Measurements from ENCODE around the gene FOXP3.
A peak's percentile ranks its signal among the peaks of the same experiment; 100 is the strongest.

The FOXP3 gene

DNA sequence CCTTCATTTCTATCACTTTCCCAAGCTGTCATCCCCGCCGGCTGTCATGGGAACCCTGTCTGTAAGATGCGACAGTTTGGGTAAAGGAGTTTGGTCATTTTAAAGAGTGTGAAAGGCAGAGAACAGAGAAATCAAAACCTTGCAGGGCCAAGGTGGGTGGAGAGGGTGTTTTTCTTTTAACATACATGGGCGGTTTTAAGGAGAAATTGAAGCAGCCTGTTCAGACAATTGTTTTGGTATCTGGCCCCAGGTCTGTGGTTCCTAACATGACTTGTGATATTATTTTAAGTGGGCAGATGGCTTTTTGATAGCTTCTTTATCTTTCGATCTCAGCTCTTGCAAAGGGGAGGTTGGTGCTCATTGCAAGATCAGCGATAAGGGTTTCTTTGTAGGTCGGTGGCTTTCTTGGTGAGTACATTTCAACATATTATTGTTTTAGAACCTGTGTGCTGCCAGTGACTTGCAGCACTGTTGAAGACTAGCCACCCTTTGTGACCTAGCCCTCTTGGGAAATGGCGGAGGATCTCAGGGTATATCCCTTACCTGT lies 8.7 kb upstream of the FOXP3 start:
- DNase-seq, result no peak

DNA sequence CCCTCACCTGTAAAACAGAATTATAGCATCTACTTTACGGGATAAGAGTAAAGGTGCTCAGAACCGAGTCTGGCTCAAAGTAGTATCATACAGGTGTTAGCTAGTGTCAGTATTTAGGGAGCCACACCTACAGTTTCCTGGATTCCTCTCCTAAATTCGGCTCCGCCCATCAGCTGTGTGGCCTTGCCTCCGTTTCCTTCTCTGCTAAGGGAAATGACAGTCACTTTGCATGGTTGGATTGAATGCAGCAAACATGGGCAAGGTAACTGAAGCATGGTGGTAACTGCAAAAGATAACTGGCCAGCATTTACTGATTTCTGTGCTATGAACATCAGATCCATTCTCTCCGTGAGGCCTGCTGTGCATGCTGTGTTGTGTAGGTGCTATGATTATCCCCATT lies 7.9 kb upstream of the FOXP3 start:
- DNase-seq, result no peak

DNA sequence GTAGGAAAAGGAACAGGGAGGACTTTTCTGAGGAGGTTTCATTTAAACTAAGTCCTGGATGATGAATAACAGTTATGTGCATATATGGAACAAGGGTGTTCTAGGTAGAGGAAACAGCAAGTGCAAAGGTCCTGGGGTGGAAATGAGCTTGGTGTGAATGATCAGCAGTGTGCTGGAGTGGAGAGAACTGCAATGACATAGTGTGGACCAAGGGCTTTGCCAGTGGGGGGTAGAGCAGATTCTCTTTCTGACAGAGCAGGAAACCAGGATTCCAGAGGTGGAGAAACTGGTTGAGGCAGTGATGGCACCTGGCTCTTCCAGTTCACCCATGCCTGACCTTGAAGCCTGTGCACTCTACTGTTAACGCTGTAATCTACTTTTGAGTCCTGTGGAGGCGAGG lies 6.8 kb upstream of the FOXP3 start:
- DNase-seq, result no peak

DNA sequence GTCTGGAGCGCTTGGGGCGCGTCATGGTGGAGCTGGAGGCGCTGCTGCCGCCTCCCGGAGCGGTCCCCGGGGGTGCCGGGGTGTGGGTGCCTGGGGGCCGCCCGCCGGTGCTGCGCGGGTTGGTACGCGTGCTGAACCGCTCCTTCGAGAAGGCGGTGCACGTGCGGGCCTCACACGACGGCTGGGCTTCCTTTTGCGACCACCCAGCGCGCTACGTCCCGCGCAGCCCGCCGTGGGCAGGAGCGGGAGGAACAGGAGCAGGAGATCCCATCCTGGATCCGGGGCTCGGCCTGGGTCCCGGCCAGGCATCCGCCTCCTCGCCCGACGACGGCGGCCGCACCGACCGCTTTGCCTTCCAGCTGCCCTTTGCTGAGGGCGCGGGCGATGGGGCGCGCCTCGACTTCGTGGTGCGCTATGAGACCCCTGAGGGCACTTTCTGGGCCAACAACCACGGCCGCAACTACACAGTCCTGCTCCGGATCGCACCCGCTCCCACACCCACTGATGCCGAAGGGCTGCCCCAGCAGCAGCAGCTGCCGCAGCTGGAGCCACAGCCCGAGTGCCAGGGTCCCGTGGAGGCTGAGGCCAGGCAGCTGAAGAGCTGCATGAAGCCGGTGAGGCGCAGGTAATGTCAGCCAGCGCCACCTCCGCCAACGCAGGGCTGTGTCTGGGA lies 5.9 kb upstream of the FOXP3 start:
- no peak for DNase-seq

DNA sequence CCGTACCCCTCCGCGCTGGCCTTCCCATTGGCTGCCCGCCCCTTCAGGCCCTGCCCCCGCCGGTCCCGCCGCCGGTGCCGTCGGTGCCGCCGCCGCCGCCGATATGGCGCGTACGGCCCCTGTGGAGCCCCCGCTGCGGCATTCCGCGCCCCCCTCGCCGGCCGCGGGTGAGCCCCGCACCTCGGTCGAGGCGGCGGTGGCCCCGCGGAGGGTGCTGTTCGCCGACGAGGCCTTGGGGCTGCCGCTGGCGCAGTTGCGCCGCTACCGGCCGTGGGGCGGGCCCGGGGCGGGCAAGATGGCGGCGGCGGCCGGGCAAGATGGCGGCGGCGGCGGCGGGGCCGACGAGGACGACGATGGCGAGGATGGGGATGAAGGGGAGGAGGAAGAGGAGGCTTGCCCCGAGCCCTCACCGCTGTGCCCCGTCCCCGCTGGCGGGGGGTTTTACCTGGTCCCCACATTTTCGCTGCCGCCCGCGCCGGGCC lies 5.3 kb upstream of the FOXP3 start, which contains the start of gene PPP1R3F:
Gene PPP1R3F (plus strand): TSS at position 27 of the 482 bp plus-strand sequence. CDS start 77 bp downstream, at position 104.
- peak; percentile 36 for DNase-seq

DNA sequence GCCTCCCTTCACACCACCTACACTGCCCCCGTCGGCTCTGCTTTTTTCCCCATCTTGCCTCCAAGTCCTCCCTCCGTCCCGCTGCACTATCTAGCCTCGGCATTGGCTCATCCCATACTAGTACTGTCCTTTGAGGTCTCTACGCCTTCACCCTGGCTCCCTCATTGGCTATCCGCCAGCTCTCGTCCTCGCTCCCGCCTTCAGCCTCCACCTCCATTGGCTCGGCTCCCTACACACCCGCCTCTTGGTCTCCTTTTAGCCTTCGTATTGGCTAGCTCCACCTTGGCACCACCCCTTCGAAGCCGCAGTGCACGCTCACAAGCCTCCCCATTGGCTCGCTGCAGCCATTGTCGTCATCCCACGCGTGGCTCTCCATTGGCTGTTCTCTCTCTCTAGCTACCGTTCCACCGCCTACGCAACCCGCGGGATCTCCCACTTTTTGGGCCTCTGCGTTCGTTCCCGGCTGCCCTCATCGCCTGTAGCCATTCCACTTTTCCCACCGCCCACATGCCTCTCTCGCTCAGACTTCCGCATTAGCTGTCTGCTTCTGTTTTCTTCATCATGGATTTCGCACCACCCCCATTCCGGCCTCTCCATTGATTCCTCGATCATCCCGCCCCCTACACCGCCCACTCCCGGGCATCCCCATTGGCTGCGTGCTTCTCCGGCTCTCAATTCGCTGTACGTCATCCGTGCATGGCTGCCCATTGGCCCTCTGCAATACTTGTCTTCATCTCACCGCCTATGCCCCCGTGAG lies 4.7 kb upstream of the FOXP3 start:
- DNase-seq, result peak; percentile 99

DNA sequence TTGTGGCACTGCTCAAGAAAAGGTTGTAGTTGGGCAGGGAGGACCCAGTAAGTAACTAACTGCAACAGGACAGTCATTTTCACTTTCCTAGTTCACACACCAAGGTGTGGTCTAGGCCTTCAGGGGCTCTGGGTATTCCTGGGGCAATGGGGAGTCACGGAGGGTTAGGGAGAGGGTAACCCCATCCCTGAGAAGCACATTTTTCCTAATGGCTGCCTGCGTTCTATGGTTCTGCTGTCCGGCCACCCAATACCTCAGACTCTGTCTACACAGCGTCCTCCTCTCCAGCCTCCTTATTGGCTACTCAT lies 4.1 kb upstream of the FOXP3 start:
- DNase-seq, result no peak

DNA sequence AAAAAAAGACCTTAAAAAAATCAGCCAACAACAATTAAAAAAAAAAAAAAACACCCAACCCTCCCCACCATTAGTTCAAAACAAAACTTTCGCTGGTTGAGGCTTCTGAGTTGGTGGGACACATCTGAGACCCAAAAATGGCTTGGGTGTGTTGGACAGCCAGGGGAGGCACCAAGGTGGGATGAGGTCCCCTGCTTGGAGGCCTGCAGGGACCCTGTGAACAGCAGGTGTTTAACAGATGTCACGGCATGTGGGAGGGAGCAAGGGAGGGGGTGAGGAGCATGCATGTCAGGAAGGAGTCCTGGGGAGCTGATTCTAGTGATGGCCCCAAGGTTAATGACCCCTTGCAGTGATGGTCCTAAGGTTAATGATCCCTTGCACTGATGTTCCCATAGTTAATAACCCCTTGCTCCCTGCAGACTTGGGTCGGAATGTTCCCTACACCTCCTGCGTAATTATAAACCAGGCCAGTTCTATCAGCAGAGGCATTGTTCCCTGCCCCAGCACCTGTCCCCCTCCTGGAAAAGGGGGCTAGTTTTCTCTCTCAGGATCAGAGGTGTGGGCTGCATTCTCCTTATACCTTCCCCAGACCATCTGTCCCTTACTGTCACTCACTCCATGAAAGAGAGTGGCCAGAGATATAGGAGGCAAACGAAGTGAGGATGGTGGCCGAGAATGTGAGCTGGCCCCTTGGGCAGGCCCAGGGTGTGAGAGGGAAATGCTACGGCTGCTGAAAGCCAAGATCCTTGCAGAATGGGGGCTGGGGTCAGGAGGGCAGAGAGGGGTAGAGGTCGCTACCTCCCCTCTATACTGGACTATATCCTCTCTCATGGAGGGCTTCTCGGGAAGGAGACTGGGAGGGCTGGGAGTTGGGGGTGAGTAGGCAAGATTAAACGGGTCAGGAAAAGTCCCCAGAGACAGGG lies 2.3 kb upstream of the FOXP3 start:
- DNase-seq, result no peak

DNA sequence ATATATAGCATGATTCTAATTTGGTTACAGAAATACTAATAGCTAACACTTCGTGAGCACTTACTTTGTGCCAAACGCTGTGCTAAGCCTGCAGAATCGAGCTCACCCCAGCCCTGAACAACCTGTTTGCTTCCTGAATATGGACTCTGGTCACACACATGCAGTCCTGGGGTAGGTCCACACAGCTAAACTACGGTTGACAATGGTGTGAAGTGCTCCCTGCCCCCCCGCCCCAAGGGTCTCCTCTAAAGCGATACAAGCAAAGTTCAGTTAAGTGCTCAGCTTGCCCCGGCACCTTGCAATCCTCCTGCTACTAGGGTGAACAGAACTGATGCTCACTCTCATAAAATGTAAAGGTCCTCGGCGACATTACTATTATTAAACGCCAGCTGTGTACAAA lies 879 bp downstream of the FOXP3 start:
- no peak for DNase-seq

DNA sequence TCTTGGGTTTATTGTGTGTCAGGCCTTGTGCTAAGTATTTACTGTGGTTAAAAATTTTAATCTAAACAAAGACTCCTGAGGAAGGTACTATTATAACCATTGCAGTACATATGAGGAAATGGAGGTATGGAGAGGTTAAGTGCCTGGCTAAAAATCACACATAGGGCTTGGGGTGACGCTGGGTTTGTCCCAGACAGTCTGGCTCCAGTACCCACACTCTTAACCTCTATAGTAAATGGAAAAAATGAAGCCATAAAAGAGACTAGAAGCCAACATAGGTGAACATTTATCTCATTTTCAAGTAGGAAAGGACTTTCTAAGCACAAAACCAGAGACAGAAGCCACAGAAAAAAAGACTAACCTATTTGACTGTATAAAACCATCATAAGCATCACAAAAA lies 1.9 kb downstream of the FOXP3 start:
- DNase-seq, result no peak

DNA sequence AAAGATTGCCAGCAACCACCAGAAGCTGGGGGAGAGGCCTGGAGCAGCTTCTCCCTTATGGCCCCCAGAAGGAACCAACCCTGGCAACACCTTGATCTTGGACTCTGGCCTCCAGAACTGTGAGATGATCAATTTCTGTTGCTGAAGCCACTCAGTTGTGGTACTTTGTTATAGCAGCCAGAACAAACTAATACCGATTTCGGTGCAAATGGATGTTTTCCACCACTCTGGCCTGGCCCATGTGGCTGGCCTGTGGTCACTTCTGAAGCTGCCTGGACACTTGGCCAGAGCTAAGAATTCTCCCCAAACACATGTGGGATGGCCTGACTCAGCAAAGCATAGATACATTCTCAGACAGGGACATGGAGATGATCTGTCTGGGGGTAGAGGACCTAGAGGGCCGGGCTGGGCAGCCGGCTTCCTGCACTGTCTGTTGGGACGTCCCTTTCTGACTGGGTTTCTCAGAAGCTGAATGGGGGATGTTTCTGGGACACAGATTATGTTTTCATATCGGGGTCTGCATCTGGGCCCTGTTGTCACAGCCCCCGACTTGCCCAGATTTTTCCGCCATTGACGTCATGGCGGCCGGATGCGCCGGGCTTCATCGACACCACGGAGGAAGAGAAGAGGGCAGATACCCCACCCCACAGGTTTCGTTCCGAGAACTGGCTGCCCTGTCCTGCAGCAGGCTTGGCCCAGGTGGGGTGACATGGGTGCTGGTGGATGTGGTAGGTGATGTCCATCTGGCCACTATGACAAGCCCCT lies 4.1 kb downstream of the FOXP3 start:
- no peak for DNase-seq

DNA sequence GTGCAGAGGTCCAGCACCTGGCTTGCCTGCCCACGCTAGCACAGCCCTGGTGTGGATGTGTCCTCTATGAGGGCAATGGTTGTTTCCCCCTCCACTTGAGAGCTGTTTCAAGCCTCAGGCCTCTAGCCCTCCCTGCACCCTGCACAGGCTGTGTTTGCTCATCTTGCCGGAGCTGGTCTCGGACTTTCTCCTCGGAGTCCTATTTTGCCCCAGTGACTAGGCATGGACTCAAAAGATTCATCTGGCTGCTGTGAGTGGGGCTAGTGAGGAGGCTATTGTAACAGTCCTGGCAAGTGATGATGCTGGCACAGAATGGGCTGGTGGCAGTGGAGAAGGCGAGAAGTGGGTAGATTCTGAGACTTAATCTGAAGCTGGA lies 5.8 kb downstream of the FOXP3 start:
- no peak for DNase-seq

DNA sequence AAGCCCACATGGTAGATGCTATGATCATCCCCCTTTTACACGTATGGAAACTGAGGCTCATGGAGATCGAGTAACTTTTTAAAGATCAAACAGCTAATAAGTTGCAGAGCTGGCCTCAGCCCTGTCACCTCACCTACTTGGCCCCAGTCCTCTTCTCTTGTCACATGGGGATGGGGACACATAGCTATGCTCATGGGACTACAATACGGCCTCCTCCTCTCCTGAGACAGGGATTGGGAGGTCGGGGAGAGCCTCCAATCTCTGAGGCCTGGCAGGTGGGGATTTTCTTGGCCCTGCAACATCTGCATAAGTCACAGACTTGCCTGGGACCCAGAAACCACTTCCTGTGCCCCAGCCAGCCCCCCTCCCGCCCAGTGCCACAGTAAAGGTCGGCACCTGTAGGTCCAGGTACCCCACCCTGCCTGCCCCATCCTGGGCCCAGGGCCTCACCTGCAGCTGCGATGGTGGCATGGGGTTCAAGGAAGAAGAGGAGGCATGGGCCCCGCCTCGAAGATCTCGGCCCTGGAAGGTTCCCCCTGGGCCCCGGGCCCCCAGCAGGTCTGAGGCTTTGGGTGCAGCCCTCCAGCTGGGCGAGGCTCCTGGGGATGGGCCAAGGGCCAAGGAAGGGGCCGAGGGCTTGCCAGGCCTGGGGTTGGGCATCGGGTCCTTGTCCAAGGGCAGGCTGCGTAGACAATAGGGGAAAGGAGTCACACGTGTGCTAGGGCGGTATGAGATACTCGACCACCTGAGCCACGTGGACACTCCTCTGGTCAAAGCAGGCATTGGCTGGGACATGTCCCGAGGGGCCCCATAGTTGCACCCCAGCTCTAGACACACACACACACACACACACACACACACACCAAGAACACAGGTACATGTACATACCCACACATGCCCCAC lies 6.4 kb downstream of the FOXP3 start:
- DNase-seq, result no peak

DNA sequence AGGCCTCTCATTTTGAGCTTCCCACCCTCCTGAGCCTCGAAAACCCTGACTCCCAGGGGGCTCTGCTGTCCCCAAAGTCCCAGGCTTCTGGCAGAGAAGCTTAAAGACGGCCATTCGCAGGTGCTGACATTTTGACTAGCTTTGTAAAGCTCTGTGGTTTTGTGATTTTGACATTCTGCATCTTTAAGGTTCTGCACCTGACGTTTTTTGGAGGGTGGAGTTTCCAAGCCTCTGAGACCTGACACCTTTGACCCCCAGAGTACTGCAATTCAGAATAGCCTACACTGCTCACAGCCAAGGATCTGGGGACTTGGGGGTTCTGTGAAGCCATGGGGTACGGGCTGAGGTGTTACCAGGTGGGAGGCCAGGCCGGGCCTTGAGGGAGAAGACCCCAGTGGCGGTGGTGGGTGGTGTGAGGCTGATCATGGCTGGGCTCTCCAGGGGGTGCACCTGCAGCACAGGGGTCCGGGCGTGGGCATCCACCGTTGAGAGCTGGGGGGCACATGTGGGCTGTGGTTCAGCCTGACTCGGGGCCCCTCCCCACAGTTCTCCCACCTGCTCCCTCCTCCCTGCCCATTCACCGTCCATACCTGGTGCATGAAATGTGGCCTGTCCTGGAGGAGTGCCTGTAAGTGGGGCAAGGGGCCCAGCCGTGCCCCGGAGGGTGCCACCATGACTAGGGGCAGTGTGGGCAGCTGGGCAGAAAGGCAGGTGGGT lies 7.3 kb downstream of the FOXP3 start:
- DNase-seq, result no peak

DNA sequence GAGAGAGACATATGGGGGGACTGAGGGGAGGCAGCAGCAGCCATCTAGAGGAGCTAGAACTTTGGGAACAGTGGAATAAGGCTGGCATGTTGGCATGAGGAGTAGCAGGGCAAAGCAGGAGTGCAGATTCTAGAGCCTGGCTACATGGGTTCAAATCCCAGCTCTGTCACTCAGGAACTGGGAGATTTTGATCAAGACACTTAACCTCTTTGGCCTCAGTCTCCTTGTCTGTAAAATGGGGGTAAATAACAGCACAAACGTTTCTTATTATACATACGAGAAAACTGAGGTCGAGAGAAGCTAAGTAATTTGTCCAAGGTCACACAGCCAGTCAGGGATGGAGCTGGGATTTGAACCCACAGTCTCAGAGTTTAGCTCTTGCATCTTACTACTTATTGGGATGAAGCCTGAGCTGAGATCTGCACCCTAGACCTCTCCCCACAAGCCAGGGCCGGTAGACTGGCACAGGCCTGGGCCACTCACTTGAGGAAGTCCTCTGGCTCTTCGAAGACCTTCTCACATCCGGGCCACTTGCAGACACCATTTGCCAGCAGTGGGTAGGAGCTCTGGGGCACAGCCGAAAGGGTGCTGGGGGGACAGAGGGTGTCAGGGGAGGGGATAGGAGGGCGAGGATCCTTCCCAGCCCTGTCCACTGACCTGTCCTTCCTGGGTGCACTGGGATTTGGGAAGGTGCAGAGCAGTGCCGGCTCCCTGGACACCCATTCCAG lies 8.1 kb downstream of the FOXP3 start:
- DNase-seq, result no peak

DNA sequence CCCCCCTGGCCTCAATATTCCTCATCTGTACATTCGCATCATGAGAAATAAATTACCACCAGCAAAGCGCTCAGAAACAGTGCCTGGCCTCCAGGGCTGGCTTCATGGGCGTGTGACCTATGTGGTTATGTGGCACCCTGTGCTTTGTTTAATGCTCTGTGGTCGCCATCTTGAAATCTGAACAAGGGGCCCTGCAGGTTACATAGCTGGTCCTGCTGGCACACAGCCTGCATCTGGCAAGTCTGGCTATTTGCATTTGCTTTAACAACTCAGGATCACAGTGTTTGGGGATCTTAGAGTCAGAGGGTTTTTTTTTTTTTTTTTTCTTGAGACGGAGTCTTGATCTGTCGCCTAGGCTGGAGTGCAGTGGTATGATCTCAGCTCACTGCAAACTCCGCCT lies 9.9 kb downstream of the FOXP3 start:
- no peak for DNase-seq

DNA sequence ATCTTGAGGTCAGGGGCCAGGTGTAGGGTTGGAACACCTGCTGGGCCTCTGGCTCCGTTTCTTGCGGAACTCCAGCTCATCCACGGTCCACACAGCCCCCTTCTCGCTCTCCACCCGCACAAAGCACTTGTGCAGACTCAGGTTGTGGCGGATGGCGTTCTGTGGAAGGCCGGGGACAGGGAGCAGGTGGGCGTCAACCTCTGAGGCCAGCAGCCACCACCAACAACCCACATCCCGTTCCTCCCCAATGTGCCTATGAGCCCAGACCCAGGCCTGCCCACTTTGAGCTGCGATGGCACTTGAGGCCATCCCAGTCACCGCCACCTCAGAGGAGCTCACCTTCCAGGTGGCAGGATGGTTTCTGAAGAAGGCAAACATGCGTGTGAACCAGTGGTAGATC lies 13.2 kb downstream of the FOXP3 start:
- DNase-seq, result no peak

DNA sequence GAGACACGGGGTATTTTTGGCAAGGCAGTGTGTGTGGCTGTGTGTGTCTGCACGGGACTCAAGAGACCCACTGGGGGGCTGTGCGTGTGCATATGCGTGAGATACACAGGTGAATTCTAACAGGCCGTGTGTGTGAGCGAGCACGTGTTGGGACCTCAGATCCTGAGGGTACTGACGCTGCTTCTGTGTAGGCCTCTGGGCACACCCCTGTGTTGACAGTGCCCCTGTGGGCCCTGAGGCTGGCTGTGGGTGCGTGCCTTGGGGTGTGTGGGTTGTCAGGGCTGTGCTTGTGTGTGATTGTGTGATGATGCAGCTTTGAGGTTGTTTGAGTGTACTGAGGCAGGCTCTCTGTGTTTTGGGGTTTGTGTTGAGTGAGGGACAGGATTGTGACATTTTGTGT lies 13.9 kb downstream of the FOXP3 start:
- DNase-seq, result no peak

DNA sequence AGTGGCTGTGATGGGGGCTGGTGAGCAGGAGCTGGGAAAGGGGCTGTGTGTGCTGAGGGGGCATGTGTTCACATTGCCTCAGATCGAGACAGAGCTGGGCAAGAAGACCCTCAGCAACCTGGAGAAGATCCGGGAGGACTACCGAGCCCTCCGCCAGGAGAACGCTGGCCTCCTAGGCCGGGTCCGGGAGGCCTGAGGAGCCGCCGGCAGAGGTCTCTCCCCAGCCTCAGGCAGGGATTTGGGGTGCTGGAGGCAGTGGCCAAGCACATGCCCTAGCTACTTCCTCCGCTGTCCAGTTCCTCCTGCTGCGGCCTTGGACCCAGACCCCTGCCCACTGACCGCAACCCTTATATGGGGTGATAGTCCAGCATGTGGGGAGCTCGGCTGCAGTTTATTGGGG lies 14.4 kb downstream of the FOXP3 start:
- DNase-seq, result no peak

DNA sequence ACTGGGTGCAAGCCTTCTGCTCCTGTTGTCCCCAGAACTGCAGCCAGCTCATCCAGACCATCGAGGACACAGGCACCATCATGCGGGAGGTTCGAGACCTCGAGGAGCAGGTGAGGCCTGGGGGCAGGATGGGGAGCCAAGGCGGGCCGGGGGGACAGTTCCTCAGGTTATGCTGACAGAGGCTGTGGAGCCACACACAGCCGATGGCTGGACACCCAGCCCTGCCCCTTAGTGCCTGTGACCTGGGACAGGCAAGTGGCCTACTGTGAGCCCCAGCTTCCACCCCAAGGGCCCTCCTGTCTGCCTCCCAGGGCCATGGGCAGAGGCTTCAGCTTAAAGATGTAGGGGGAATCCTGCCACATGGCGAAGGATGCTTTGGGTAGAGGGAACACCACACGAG lies 14.9 kb downstream of the FOXP3 start:
- no peak for DNase-seq

All from NCI-H1092 treated with DMSO at 0.1 percent for 48 hours (cell line).